ENCODE results near the gene NRK. TPM values are rescaled to one million over a fixed set of nuclear protein-coding genes. Genes with fewer than 3 reads are reported as not detected.

Gene NRK
- total and polyA plus RNA-seq, 9 donors, result 6.5 to 109 (median 30.1) TPM

DNA sequence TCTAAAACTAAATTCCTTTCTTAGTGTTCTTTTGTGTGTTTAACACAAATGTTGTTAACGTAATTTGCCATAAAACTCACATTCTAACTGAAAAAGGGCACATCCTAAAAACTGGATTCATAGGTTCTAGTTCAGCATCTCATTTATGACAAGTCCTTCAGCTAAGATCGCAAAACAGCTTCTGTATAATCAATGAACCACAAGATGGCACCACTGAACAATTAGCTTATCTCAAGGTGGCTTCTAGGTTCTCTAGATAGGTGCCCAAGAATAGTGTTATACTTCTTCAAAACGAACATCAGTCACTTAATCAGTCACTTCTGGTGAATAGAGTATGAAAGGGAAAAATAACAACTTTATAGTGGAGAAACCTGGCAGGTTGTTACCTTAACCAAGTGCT lies 54.3 kb downstream of the NRK start:
- intact Hi-C loops (cut with DNase I), result no loop called here
- DNase-seq, result no peak
- TF ChIP-seq POLR2A (IDR thresholded peaks at IDR 0.05) (no peak), EP300 (IDR thresholded peaks at IDR 0.05) (no peak)
- H3K27ac ChIP-seq, result no peak overlapping the region
- no peaks in the 10 kb centered on the region for H3K9me3 ChIP-seq
- no peak overlapping the region for H3K4me3 ChIP-seq
- H3K27me3 ChIP-seq, result peaks cover 2% of the 10 kb centered on the region
- H3K4me1 ChIP-seq (ENCODE audit: insufficient read depth), result no peaks in the 10 kb centered on the region
- no peaks in the 10 kb centered on the region for H3K36me3 ChIP-seq
- WGBS, 3 donors, result 39 to 51% (median 44%) methylated on average over 3 of the region's 3 CpGs

- Histone ChIP-seq H3K4me3 (no peak overlapping the region), H3K27me3 (peaks cover 2% of the 10 kb centered on the region), H3K27ac (no peak overlapping the region), H3K36me3 (no peaks in the 10 kb centered on the region), H3K4me1 (ENCODE audit: insufficient read depth) (peaks cover 1% of the 10 kb centered on the region), H3K9me3 (no peaks in the 10 kb centered on the region)
- intact Hi-C loops (cut with DNase I), result no loop called here
- DNase-seq, result no peak
- WGBS, 3 donors, result 58 to 69% (median 63%) methylated on average over 3 of the region's 3 CpGs
- TF ChIP-seq POLR2A (IDR thresholded peaks at IDR 0.05) (no peak), EP300 (IDR thresholded peaks at IDR 0.05) (no peak)
- TF ChIP-seq, protein P1, sequence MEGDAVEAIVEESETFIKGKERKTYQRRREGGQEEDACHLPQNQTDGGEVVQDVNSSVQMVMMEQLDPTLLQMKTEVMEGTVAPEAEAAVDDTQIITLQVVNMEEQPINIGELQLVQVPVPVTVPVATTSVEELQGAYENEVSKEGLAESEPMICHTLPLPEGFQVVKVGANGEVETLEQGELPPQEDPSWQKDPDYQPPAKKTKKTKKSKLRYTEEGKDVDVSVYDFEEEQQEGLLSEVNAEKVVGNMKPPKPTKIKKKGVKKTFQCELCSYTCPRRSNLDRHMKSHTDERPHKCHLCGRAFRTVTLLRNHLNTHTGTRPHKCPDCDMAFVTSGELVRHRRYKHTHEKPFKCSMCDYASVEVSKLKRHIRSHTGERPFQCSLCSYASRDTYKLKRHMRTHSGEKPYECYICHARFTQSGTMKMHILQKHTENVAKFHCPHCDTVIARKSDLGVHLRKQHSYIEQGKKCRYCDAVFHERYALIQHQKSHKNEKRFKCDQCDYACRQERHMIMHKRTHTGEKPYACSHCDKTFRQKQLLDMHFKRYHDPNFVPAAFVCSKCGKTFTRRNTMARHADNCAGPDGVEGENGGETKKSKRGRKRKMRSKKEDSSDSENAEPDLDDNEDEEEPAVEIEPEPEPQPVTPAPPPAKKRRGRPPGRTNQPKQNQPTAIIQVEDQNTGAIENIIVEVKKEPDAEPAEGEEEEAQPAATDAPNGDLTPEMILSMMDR (IDR thresholded peaks at IDR 0.05), result no peak
Measured at GRCh38 chrX:105880491-105880890, 58.2 kb downstream of the NRK start.

- H3K36me3 ChIP-seq, result no peaks in the 10 kb centered on the region
- 25 to 34% (median 30%) methylated on average over 3 of the region's 3 CpGs for WGBS, 3 donors
- TF ChIP-seq EP300 (IDR thresholded peaks at IDR 0.05) (no peak), POLR2A (IDR thresholded peaks at IDR 0.05) (no peak)
- TF ChIP-seq, protein P1 (IDR thresholded peaks at IDR 0.05), result no peak
- H3K9me3 ChIP-seq, result no peaks in the 10 kb centered on the region
- H3K4me3 ChIP-seq, result no peak overlapping the region
- DNase-seq, result peak in 3 of 5 donors; percentile 17 to 25 (median 25)
- peaks cover 1% of the 10 kb centered on the region for H3K4me1 ChIP-seq (ENCODE audit: insufficient read depth)
- H3K27me3 ChIP-seq, result peaks cover 2% of the 10 kb centered on the region
- intact Hi-C loops (cut with DNase I), result no loop called here
- H3K27ac ChIP-seq, result no peak overlapping the region
Measured at GRCh38 chrX:105882581-105883275, 60.4 kb downstream of the NRK start.

DNA sequence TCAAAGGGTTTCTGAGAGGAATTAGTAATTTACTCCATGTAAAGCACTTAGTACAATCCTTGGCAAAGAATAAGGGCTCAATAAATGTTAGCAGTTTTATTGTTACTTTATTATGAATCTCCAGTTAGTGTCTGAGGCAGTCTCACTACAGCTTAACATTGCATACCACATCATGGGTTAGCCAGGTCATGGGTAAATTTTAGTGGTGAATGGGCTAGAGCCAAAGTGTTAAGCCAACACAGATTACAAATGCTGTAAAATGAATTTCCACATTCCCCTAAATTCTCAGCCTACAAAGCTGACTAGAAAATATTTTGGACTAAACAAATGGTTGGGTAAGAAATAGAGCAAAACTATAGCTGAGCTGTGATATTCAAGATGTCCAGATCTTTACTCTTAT lies 72.4 kb downstream of the NRK start:
- intact Hi-C loops (cut with DNase I), result no loop called here
- H3K36me3 ChIP-seq, result no peaks in the 10 kb centered on the region
- H3K27ac ChIP-seq, result no peak overlapping the region
- DNase-seq, result no peak
- no peaks in the 10 kb centered on the region for H3K4me1 ChIP-seq (ENCODE audit: insufficient read depth)
- H3K27me3 ChIP-seq, result no peaks in the 10 kb centered on the region
- TF ChIP-seq POLR2A (IDR thresholded peaks at IDR 0.05) (no peak), EP300 (IDR thresholded peaks at IDR 0.05) (no peak)
- TF ChIP-seq, protein P1 (IDR thresholded peaks at IDR 0.05), result no peak
- H3K9me3 ChIP-seq, result no peaks in the 10 kb centered on the region
- H3K4me3 ChIP-seq, result no peak overlapping the region

GRCh38 chrX:105909576-105909975 lies 87.2 kb downstream of the NRK start:
- Histone ChIP-seq H3K36me3 (no peaks in the 10 kb centered on the region), H3K9me3 (no peaks in the 10 kb centered on the region), H3K27ac (no peak overlapping the region), H3K4me1 (ENCODE audit: insufficient read depth) (no peaks in the 10 kb centered on the region), H3K27me3 (no peaks in the 10 kb centered on the region), H3K4me3 (no peak overlapping the region)
- WGBS, 3 donors, result 87 to 91% (median 88%) methylated on average over 8 of the region's 8 CpGs
- TF ChIP-seq, protein P1 (IDR thresholded peaks at IDR 0.05), result no peak
- TF ChIP-seq POLR2A (IDR thresholded peaks at IDR 0.05) (no peak), EP300 (IDR thresholded peaks at IDR 0.05) (no peak)
- intact Hi-C loops (cut with DNase I), result no loop called here
- DNase-seq, result no peak

All from ovary (tissue), 9 donors.